Measurements from ENCODE around the gene TMEM198.

- no peak for TF ChIP-seq CTCF (conservative IDR thresholded peaks at IDR 0.05; ENCODE audit: low read depth in 2 of 2)
- TF ChIP-seq EZH2 (IDR thresholded peaks at IDR 0.05; ENCODE audit: low read depth, unreplicated experiment), result no peak
- TF ChIP-seq POLR2AphosphoS5 (IDR thresholded peaks at IDR 0.05; ENCODE audit: low read depth), result no peak
- TF ChIP-seq CREB1 (CRISPR knock-in tag; IDR thresholded peaks at IDR 0.05; ENCODE audit: low read depth), result no peak
- no peak for TF ChIP-seq EZH2phosphoT487 (IDR thresholded peaks at IDR 0.05; ENCODE audit: unreplicated experiment)
- no peak for TF ChIP-seq REST (IDR thresholded peaks at IDR 0.05; ENCODE audit: unreplicated experiment)
- TF ChIP-seq ZNF114 (CRISPR knock-in tag; IDR thresholded peaks at IDR 0.05), result no peak
- no peak for TF ChIP-seq JUNB (IDR thresholded peaks at IDR 0.05; ENCODE audit: unreplicated experiment)
Observed at GRCh38 chr2:219542931-219543595, 765 bp upstream of the TMEM198 start.

Data from GM23338 (cell line).